Keratinocyte (primary cell): ENCODE data around the gene PIGT. TPM values are rescaled to one million over a fixed set of nuclear protein-coding genes. Genes with fewer than 3 reads are reported as not detected.

Experiments
- DNase-seq: peaks from one replicate; pipeline ENCODE4 v3.0.0-alpha.2; 2011; ENCODE audit warnings: low read depth, missing footprints, low spot score
- FAIRE-seq: peaks from 2 replicates; lab custom pipeline; 2011; peaks lifted over from hg19 to GRCh38; lab: Jason Lieb, UNC
- H2AFZ ChIP-seq: 2 replicates; pipeline ENCODE4 v1.6.0; 2012; ENCODE audit warnings: low read length, control low read depth, inconsistent platforms; ENCODE audit not compliant: control insufficient read depth
- H3K27ac ChIP-seq: 2 replicates; pipeline ENCODE4 v1.5.1; 2011; ENCODE audit warnings: low read length; ENCODE audit not compliant: control insufficient read depth, insufficient read depth
- H3K27me3 ChIP-seq: 3 replicates; pipeline ENCODE4 v1.6.0; 2011; ENCODE audit warnings: low read length; ENCODE audit not compliant: control insufficient read depth, insufficient read depth; ENCODE audit errors: extremely low read depth
- H3K36me3 ChIP-seq, 2 experiments: 2 replicates in 1 of 2; 3 replicates in 1 of 2; pipeline ENCODE4 v1.5.1; 2011; ENCODE audit warnings: low read length in 2 of 2, mild to moderate bottlenecking in 1 of 2; ENCODE audit not compliant: control insufficient read depth in 2 of 2, insufficient read depth in 2 of 2; ENCODE audit errors: extremely low read depth in 1 of 2
- H3K4me1 ChIP-seq: 3 replicates; pipeline ENCODE4 v1.5.1; 2011; ENCODE audit warnings: low read length; ENCODE audit not compliant: control insufficient read depth, insufficient read depth; ENCODE audit errors: extremely low read depth
- H3K4me2 ChIP-seq: 3 replicates; pipeline ENCODE4 v1.6.0; 2011; ENCODE audit warnings: low read depth, low read length; ENCODE audit not compliant: control insufficient read depth, insufficient read depth; ENCODE audit errors: extremely low read depth
- H3K4me3 ChIP-seq, 3 experiments: fragments of 200-600 bp in 1 of 3; sonication (generic) in 1 of 3; 2 replicates in 2 of 3; 3 replicates in 1 of 3; pipeline ENCODE4 v1.5.1; 2011 to 2016; ENCODE audit warnings: low read length in 3 of 3, mild to moderate bottlenecking in 3 of 3, control low read depth in 2 of 3, inconsistent platforms in 1 of 3, low read depth in 1 of 3, mixed read lengths in 1 of 3, mixed run types in 1 of 3, moderate library complexity in 1 of 3; ENCODE audit not compliant: control insufficient read depth in 2 of 3, insufficient read depth in 2 of 3; ENCODE audit errors: extremely low read depth in 1 of 3
- H3K79me2 ChIP-seq: 2 replicates; pipeline ENCODE4 v1.6.0; 2012; ENCODE audit warnings: low read length; ENCODE audit not compliant: control insufficient read depth, insufficient read depth
- H3K9ac ChIP-seq: 3 replicates; pipeline ENCODE4 v1.6.0; 2011; ENCODE audit warnings: low read length; ENCODE audit not compliant: control insufficient read depth, insufficient read depth; ENCODE audit errors: extremely low read depth
- H3K9me1 ChIP-seq: 3 replicates; pipeline ENCODE4 v1.6.0; 2011; ENCODE audit warnings: low read length; ENCODE audit not compliant: control insufficient read depth, insufficient read depth; ENCODE audit errors: extremely low read depth
- H3K9me3 ChIP-seq: 2 replicates; pipeline ENCODE4 v1.5.1; 2012; ENCODE audit warnings: low read depth, low read length; ENCODE audit not compliant: control insufficient read depth
- H4K20me1 ChIP-seq: 3 replicates; pipeline ENCODE4 v1.6.0; 2011; ENCODE audit warnings: low read length; ENCODE audit not compliant: control insufficient read depth, insufficient read depth; ENCODE audit errors: extremely low read depth
- EZH2 ChIP-seq: IDR thresholded peaks from one replicate; pipeline ENCODE4 v1.6.1; 2012; ENCODE audit warnings: inconsistent platforms, mild to moderate bottlenecking, low read length, moderate library complexity
- dilution Hi-C: fragments of 300-500 bp; cut with MboI; formaldehyde crosslinking; loops from one replicate; pipeline ENCODE4 v1.7.0; 2020; ENCODE audit warnings: low sequenced_read_pairs; ENCODE audit not compliant: extremely low pct_ligation_motif_present
- polyA plus RNA-seq, 5 experiments: library from polyadenylated mRNA; depleted of rRNA in 3 of 5; stranded (reverse) in 3 of 5; stranded (forward) in 1 of 5; unstranded in 1 of 5; fragments of >200 nt; gene quantifications; 1 replicate in 1 of 5; 2 replicates in 3 of 5; 3 replicates in 1 of 5; pipeline versions ENCODE4 v1.2.1 to v1.2.3, GENCODE V29; 2011 to 2012; ENCODE audit warnings: missing spikeins in 2 of 5, low read depth in 1 of 5, low replicate concordance in 1 of 5
- TF ChIP-seq, protein P1 (sequence below), 3 experiments: IDR thresholded peaks in 1 of 3; conservative IDR thresholded peaks in 1 of 3; optimal IDR thresholded peaks in 1 of 3; 2 replicates in 2 of 3; 3 replicates in 1 of 3; pipeline versions ENCODE3 to v1.5.1; 2011; ENCODE audit warnings: low read length in 3 of 3, mild to moderate bottlenecking in 3 of 3, moderate library complexity in 2 of 3, control low read depth in 1 of 3, inconsistent platforms in 1 of 3; ENCODE audit not compliant: insufficient read depth in 2 of 3; ENCODE audit errors: extremely low read depth in 1 of 3

PIGT gene
- polyA plus RNA-seq, 1 donor (not counting 4 experiments of a cell fraction or from before 2014, with no cell fraction given) = 26.5 TPM

DNA sequence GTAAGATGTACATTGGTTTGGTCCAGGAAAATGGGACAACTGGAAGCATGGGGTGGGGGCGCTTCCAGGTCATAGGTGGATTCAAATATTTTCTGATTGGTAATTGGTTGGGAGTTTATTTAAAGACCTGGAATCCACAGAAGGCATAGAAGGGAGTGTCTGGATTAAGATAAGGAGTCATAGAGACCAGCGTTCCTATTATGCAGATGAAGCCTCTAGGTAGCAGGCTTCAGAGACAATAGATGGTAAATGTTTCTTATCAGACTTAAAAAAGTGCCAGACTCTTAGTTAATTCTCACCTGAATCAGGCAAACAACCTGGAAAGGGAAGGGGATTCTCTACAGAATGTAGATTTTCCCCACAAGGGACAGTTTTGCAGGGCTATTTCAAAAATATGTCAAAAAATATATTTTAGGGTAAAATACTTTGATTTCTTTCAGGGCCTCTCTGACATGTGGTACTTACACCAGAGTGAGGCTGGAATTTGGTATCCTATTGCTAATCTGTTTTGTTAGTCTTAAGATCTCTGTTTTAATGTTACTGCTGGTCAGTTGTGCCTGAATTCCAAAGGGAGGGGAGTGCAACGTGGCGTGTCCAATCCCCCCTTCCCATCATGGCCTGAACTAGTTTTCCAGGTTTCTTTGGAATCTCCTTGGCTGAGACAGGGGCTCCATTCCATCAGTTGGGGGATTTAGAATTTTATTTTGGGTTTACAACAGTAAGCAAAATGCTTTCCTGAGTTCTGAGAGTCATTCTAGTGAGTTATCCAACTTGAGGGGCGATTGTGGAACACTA lies 25.1 kb downstream of the PIGT start:
- H3K4me2 ChIP-seq = no peak overlapping the region
- no peak overlapping the region for H3K27ac ChIP-seq
- no peaks in the 10 kb centered on the region for H3K9me3 ChIP-seq
- H3K4me3 ChIP-seq = no peak overlapping the region
- peaks cover 4% of the 10 kb centered on the region for H3K4me1 ChIP-seq
- H4K20me1 ChIP-seq = no peaks in the 10 kb centered on the region
- FAIRE-seq (no peak), DNase-seq (no peak)
- H3K27me3 ChIP-seq = no peaks in the 10 kb centered on the region
- no peaks in the 10 kb centered on the region for H3K36me3 ChIP-seq
- H3K9me1 ChIP-seq = no peaks in the 10 kb centered on the region
- no peaks in the 10 kb centered on the region for H3K79me2 ChIP-seq
- TF ChIP-seq, protein P1, sequence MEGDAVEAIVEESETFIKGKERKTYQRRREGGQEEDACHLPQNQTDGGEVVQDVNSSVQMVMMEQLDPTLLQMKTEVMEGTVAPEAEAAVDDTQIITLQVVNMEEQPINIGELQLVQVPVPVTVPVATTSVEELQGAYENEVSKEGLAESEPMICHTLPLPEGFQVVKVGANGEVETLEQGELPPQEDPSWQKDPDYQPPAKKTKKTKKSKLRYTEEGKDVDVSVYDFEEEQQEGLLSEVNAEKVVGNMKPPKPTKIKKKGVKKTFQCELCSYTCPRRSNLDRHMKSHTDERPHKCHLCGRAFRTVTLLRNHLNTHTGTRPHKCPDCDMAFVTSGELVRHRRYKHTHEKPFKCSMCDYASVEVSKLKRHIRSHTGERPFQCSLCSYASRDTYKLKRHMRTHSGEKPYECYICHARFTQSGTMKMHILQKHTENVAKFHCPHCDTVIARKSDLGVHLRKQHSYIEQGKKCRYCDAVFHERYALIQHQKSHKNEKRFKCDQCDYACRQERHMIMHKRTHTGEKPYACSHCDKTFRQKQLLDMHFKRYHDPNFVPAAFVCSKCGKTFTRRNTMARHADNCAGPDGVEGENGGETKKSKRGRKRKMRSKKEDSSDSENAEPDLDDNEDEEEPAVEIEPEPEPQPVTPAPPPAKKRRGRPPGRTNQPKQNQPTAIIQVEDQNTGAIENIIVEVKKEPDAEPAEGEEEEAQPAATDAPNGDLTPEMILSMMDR (optimal IDR thresholded peaks at IDR 0.05 in 1 of 3, IDR thresholded peaks at IDR 0.05 in 1 of 3, conservative IDR thresholded peaks at IDR 0.05 in 1 of 3; ENCODE audit: extremely low read depth in 1 of 3, insufficient read depth in 2 of 3, low read length in 3 of 3) = no peak
- no peak for TF ChIP-seq EZH2
- H3K9ac ChIP-seq = no peak overlapping the region
- no peak overlapping the region for H2AFZ ChIP-seq
- dilution Hi-C loops = no loop called here

DNA sequence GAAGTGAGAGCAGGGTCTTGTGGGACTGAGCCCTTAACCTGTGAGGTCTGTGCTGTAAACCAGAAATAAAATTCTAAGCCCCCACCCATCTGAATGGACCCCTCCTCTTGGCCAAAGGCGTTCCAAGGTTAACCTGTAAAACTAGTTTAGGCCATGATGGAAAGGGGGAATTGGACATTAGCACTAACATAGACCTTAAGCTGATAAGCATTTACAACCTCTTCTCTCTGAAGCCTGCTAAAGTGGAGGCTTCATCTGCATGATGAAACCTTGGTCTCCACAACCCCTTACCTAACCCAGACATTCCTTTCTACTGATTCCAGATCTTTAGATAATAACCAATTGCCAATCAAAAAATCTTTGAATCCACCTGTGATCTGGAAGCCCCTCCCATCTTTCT lies 25.8 kb downstream of the PIGT start:
- Histone ChIP-seq H3K4me3 (no peak overlapping the region), H3K4me1 (no peaks in the 10 kb centered on the region), H3K9me3 (no peaks in the 10 kb centered on the region), H3K9me1 (no peaks in the 10 kb centered on the region), H2AFZ (no peak overlapping the region), H3K36me3 (no peaks in the 10 kb centered on the region), H3K4me2 (no peak overlapping the region), H3K27me3 (no peaks in the 10 kb centered on the region), H3K9ac (no peak overlapping the region), H3K79me2 (no peaks in the 10 kb centered on the region), H3K27ac (no peak overlapping the region), H4K20me1 (no peaks in the 10 kb centered on the region)
- DNase-seq (no peak), FAIRE-seq (no peak)
- dilution Hi-C loops = no loop called here
- no peak for TF ChIP-seq EZH2
- TF ChIP-seq, protein P1 (optimal IDR thresholded peaks at IDR 0.05 in 1 of 3, IDR thresholded peaks at IDR 0.05 in 1 of 3, conservative IDR thresholded peaks at IDR 0.05 in 1 of 3; ENCODE audit: extremely low read depth in 1 of 3, insufficient read depth in 2 of 3, low read length in 3 of 3) = no peak
